ENCODE measurements around the gene CIC.

The CIC gene

DNA sequence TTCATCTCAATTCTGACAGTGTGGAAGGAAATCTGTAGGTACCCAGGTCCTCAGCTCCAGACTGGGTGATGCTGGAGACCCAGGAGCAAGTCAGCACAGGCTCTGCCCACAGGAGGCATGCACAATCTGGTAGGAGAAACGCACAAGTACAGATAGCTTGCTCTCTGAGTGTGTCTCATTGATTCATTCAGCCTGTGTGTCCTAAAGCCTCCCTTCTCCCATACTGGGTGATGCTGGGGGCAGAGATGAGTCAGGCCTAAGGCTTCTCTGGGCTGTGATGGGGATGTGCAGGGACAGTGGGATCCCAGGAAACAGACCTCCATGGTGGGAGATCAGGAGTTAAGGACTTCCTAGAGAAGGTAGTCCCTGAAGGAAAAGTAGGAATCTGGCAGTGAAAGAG, 42.2 kb upstream of the CIC start:
- DNase-seq (ENCODE audit: low spot score): no peak
- in situ Hi-C loops (cut with MboI; ENCODE audit: low sequenced_read_pairs, unreplicated experiment): no loop called here
- TF ChIP-seq, protein P1, sequence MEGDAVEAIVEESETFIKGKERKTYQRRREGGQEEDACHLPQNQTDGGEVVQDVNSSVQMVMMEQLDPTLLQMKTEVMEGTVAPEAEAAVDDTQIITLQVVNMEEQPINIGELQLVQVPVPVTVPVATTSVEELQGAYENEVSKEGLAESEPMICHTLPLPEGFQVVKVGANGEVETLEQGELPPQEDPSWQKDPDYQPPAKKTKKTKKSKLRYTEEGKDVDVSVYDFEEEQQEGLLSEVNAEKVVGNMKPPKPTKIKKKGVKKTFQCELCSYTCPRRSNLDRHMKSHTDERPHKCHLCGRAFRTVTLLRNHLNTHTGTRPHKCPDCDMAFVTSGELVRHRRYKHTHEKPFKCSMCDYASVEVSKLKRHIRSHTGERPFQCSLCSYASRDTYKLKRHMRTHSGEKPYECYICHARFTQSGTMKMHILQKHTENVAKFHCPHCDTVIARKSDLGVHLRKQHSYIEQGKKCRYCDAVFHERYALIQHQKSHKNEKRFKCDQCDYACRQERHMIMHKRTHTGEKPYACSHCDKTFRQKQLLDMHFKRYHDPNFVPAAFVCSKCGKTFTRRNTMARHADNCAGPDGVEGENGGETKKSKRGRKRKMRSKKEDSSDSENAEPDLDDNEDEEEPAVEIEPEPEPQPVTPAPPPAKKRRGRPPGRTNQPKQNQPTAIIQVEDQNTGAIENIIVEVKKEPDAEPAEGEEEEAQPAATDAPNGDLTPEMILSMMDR (IDR thresholded peaks at IDR 0.05; ENCODE audit: borderline replicate concordance, control extremely low read depth, extremely low read depth, insufficient read depth, missing control alignments): no peak

DNA sequence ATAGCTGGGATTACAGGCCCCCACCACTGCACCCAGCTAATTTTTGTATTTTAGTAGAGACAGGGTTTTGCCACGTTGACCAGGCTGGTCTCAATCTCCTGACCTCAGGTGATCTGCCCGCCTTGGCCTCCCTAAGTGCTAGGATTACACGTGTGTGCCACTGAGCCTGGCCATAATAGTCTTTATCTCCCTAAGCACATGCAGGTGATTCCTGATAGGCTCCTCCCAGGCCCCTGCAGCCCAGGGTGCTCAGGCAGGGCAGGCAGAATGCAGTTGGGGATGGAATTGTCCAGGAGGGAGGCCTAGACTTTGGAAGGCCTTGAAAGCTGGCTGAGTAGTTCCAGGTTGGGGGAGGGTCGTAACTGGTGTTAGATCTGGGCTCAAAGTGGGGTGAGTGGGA, 40.4 kb upstream of the CIC start:
- in situ Hi-C loops (cut with MboI; ENCODE audit: low sequenced_read_pairs, unreplicated experiment): no loop called here
- TF ChIP-seq, protein P1 (IDR thresholded peaks at IDR 0.05; ENCODE audit: borderline replicate concordance, control extremely low read depth, extremely low read depth, insufficient read depth, missing control alignments): no peak

DNA sequence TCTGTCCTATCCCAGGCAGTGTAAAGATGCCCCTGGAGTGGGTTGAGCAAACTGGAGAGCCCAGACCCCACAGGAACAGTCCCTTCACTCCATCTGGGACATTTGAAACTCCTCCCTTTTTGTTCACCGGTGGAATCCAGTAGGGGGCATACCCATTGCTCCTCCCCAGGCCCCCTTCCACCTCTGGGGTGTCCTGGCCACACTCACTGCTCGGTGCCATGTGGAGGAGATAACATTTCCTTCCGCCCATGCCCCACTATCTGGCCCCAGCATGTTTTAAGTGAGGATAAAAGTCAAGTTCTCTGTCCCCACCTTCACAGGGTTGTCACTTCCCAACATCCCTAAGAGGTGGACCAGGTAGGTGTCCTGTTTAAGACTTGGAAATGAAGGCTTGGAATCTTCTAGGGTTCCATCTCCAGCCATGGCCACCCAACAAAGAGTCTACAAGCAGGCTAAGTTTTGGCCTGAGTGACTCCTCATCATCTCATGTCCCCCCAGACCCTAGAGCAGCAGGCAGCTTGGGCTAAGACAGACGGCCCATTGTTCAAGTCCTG, 39.7 kb upstream of the CIC start:
- DNase-seq (ENCODE audit: low spot score): no peak
- in situ Hi-C loops (cut with MboI; ENCODE audit: low sequenced_read_pairs, unreplicated experiment): no loop called here
- TF ChIP-seq, protein P1 (IDR thresholded peaks at IDR 0.05; ENCODE audit: borderline replicate concordance, control extremely low read depth, extremely low read depth, insufficient read depth, missing control alignments): no peak

More for the DNA sequence above, 40.4 kb upstream of the CIC start:
- DNase-seq (ENCODE audit: low spot score): no peak

DNA sequence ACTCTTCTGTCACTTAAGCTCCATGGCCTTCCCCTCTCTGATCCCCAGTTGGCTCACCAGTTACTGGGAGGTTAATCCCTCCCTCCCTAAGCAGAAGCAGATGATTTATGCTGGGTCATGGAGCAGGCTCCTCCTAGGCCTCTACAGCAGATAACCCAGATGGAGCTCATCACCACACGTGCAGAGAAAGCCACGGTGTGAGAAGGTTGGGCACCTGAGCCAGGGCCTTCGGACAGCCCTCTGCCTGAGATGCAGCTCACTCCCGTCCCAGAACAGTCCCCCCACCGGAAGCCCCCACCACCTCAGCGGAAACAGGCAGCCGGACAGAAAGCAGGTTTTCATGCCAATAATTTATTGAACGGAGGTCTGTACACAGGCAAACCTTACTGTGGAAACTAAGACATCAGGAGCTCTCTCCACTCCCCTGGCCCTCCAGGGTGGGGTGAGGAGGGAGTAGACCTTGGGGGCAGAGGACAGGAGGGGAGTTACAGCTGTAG, 39.1 kb upstream of the CIC start:
- TF ChIP-seq, protein P1 (IDR thresholded peaks at IDR 0.05; ENCODE audit: borderline replicate concordance, control extremely low read depth, extremely low read depth, insufficient read depth, missing control alignments): no peak
- in situ Hi-C loops (cut with MboI; ENCODE audit: low sequenced_read_pairs, unreplicated experiment): no loop called here
- no peak for DNase-seq (ENCODE audit: low spot score)

DNA sequence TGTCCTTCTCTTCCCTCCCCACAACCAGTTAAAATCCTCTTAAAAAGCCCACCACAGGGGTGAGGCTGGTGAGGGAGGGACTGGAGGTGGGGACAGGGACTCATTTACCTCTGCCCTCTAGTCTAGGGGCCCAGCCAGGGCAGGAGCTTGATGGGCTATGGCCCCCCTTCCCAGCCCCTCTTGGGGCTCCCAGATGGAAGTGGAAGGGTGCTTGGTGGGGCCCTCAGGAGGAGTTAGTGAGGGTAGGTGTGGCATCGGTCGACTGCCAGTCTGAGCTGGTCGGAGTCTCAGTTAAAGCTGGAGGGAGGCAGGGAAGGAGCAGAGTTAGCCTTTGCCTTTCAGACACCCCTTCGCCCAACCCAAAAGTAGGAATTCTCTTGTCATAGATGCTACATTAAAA, 38.5 kb upstream of the CIC start:
- in situ Hi-C loops (cut with MboI; ENCODE audit: low sequenced_read_pairs, unreplicated experiment): no loop called here
- no peak for DNase-seq (ENCODE audit: low spot score)
- TF ChIP-seq, protein P1 (IDR thresholded peaks at IDR 0.05; ENCODE audit: borderline replicate concordance, control extremely low read depth, extremely low read depth, insufficient read depth, missing control alignments): no peak

DNA sequence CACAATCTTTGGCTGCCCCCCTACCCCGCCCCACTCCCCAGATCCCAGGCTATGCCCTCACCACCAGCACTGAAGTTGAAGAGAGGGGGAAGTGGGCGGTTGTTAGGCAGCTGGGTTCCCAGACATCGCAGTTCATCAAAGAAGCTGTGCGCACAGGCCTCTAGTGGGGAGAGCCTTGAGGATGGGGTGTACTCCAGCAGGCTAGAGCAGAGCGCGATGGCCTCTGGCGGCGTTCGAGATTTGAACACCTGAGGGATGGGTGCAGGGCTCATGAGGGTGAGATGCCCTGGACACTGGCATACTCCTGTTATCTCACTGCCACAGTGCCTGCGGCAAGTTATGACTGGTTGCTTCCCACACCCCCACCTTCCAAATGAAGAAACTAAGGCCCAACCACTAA, 36.6 kb upstream of the CIC start:
- no peak for DNase-seq (ENCODE audit: low spot score)
- TF ChIP-seq, protein P1 (IDR thresholded peaks at IDR 0.05; ENCODE audit: borderline replicate concordance, control extremely low read depth, extremely low read depth, insufficient read depth, missing control alignments): no peak
- in situ Hi-C loops (cut with MboI; ENCODE audit: low sequenced_read_pairs, unreplicated experiment): no loop called here

Data from GM13976 (cell line).